RCC 7860 (cell line): ENCODE results near the gene VWA1.
"Not testable (repeated sequence)": the region's sequence is repeated elsewhere in the genome, so short reads cannot be mapped to it uniquely, and the experiment has no call there.

Experiments used
- DNase-seq: peaks from one replicate; pipeline ENCODE4 v3.0.0-alpha.2; 2015; ENCODE audit warnings: low spot score
- FAIRE-seq: peaks from 2 replicates; lab custom pipeline; 2012; peaks lifted over from hg19 to GRCh38; lab: Jason Lieb, UNC

The VWA1 gene

DNA sequence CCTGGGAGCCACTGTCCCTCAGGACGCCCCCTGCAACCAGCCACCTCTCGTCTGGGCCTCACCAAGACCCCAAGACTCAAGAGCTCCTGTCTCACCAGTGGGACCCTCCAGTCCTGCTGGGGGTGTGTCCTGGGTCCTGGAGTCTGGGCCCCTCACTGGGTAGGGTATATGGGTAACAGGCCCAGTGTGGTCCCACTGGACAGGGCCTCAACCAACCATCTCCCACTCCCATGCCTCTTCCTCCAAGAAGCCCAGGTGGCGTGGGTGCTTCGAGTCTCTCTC is 725 bp upstream of the VWA1 start:
- no peak for DNase-seq

DNA sequence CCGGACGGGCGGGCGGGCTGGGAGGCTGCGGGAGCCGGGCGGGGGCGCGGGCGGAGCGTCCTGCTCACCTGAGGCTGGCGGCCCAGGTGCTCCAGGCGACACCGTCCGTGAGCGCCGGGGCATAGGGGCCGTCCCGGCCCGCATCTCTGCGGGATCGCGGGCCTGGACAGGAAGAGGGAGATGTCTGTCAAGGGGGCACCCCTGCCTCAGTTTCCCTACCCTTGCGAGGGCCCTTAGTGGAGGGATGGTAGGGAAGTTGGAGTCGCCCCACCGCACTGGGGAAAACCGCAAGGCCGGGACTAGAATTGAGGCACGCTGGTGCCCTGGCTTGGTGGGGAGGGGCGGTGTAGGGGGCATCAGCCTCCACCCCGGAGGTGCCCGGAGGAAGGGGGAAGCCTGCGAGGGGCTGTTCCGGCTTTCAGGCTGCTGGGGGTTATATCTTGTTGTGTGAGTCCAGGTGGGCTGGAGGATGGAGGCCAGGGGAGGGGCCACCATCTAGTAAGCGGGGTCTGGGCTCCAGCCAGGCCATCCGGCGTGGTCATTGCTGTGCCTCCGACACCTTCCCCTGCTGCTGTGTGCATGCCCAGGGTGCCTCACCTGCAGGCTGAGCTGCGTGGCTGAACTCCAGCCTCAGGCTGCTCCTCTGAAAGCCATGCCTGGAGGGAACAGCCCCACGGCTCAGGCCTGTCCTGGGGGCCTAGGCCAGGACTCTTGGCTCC is 580 bp downstream of the VWA1 start:
- DNase-seq, result no peak
- FAIRE-seq, result no peak

More for the DNA sequence above, 725 bp upstream of the VWA1 start:
- FAIRE-seq, result no peak

DNA sequence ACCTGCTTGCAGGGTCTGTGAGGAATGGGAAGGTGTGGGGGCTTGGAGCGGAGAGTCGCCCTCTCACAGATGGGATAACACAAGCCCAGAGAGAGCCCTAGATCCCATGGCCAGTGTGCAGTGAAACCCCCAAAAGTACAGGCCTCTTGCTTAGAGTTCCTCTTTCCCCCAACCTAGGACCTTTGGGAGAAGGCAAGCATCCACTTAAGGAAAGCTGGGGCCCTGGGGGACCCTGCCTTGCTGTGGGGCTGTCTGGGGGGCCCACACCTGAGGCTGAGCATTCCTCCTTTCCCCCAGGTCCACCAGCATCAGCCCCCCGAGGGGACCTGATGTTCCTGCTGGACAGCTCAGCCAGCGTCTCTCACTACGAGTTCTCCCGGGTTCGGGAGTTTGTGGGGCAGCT is 1.1 kb downstream of the VWA1 start:
- FAIRE-seq, result no peak
- DNase-seq, result no peak

DNA sequence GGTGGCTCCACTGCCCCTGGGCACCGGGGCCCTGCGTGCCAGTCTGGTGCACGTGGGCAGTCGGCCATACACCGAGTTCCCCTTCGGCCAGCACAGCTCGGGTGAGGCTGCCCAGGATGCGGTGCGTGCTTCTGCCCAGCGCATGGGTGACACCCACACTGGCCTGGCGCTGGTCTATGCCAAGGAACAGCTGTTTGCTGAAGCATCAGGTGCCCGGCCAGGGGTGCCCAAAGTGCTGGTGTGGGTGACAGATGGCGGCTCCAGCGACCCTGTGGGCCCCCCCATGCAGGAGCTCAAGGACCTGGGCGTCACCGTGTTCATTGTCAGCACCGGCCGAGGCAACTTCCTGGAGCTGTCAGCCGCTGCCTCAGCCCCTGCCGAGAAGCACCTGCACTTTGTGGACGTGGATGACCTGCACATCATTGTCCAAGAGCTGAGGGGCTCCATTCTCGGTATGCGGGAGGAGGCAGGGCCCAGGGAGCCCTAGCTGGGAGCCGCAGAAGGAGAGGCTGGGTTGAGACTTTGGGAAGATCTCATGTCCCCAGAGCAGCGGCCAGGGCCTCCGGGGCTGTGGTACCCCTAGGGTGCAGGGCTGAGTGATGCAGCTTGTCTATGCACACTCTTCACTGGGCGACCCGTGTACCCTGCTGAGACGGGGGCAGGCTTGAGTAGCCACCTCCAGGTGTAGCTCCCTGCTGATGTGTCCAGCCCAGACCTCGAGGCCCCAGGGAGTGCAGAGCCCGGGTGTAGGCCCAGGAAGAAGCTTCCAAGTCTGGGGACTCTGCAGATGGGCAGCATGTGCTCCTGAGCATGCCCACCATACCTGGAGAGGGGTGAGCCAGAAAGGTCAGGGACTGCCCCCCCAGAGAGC is 1.8 kb downstream of the VWA1 start:
- DNase-seq (no peak), FAIRE-seq (no peak)

DNA sequence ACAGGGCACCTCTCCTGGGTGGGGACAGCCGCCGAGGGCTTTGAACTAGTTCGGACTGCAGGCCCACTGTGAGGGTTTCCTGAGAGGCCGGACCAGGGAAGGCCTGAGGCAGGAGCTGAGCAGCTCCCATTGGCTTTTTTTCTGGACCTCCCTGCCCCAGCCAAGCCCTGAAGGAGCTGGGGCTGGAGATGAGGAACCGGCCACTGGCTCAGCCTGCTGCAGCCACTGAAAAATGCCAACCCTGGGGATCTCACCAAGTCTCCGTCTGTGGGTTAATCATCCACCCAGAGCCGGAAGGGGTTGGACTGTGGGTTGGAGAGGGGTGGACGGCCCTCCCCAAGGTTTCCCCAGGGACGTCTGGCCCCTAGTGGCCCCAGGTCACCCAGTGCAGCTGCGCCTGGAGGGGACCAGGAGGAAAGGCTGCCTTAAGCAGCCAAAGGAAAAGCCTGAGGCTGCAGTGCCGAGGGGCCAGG is 2.5 kb downstream of the VWA1 start:
- DNase-seq (peak; percentile 76), FAIRE-seq (peak; percentile 83)

DNA sequence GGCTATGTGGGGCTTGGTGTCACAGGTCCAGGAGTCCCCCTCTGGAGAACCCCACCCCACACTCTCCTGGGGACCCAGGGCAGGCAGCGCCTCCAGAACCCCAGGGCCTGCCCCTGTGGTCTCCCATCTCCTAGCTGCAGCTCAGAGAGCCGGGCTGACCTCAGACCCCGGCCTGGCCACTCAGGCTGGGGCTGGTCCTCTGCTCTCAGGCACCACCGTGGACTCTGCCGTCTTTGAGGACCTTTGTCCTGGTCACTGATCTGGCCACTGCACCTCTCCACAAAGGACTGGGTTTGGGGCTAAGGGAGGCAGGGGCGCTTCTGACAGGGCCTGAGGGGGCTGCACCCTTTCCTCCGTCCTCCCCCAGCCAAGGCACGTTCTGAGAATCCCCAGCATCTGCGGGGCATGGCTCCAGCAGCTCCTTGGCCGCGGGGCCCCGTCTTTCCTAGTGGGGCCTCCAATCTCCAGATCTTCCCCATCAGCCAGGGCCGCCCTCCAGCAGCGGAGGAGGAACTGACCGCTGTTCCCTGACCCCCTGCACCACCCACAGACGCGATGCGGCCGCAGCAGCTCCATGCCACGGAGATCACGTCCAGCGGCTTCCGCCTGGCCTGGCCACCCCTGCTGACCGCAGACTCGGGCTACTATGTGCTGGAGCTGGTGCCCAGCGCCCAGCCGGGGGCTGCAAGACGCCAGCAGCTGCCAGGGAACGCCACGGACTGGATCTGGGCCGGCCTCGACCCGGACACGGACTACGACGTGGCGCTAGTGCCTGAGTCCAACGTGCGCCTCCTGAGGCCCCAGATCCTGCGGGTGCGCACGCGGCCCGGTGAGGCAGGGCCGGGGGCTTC is 3.3 kb downstream of the VWA1 start:
- DNase-seq (no peak), FAIRE-seq (no peak)

DNA sequence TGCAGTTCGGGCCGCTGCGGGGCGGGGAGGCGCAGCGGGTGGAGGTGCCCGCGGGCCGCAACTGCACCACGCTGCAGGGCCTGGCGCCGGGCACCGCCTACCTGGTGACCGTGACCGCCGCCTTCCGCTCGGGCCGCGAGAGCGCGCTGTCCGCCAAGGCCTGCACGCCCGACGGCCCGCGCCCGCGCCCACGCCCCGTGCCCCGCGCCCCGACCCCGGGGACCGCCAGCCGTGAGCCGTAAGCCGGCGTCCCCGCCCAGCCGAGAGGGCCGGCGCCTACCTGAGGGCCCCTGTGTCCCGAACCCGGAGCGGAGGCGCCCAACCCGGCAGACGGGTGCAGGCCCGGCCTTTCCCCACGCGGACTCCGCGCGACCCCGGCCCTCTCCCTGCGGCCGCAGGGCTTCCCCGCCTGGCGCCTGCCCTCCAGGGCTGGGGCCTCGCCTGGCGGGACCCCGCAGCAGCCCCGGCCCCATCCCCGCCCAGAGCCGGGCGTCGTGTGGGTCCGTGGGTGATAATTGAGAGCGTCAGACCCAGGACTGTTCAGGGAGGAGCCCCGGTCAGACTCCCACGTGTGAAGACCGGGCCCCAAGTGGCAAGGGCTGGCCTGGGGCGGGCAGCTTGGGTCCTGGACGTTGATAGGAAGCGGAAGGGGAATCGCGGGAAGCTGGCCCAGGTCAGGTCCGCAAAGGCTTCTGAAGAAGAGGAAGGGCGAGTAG is 4.2 kb downstream of the VWA1 start:
- FAIRE-seq (no peak), DNase-seq (no peak)

DNA sequence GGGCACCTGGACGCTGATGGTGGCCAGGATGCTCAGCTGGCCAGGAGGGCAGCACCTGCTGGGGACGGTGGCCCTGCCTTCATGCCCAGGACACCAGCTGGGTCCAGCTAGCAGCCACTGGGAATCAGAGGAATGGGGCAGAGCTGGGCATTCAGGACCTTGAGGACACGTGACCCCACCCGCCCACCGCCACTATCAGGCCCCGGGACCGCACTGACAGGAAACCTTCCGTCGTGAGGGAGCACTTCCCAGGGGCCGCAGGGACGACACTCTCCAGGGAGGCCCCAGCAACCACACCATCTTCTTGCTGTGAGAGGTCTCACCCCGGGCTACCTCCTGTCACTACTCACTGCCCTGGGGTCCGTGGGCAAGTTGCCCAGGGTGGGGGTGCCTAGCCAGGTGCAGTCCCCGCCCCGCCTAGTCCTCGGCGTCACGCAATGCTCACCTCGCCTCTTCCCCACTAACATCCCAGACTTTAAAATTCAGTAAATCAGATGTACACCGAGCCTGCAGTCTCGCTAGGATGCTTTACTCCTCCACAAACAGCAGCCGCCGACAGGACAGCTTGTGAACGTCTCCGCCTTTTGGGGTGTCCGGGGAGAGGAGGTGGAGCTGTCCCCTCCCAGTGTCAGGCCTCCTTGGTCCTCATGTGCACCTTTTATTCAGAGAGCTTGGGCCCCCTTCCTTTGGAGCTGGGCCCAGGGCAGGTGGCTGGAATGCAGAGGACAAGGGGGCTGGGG is 4.9 kb downstream of the VWA1 start:
- FAIRE-seq, result no peak
- no peak for DNase-seq

DNA sequence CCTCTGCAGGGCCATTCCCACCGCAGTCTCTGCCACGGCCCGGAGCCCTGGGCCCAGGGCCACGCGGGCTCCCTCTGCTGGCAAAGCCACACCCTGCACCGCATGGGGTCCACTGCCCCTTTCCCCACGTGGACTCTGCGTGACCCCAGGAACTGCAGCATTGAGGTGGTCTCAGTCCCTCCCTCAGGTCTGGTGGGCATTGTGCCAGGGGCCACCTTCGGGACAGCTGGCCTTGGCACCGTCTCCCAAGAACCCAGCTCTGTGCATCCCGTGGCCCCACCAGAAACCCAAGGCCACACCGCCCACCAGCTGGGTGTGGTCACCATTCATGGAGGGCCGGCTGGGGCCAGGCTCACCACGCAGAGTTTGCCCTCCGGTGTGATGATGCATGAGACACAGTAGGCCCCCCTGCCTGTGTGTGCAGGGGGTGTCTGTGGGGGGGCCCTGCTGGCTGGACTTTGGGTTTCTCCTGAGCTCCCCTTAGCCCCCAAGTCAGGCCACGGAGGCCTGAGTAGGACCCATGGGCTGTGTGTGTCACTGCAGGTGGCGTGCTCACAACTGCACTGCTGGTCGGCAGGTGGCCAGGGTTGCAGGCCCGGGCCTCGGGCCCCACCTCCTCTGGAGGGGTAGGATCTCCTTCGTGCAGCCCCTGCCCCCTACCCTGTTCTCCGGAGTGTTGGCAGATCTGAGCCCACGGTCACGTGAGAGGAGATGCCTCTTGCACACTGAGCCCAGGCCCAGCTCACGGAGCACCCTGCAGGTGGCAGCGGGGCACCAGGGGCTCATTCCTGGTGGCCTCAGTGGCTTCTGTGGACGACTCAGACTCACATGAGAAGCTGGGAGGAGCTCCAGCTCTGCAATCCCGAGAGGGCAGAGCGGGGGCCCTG is 5.8 kb downstream of the VWA1 start:
- DNase-seq, result no peak
- FAIRE-seq, result no peak

DNA sequence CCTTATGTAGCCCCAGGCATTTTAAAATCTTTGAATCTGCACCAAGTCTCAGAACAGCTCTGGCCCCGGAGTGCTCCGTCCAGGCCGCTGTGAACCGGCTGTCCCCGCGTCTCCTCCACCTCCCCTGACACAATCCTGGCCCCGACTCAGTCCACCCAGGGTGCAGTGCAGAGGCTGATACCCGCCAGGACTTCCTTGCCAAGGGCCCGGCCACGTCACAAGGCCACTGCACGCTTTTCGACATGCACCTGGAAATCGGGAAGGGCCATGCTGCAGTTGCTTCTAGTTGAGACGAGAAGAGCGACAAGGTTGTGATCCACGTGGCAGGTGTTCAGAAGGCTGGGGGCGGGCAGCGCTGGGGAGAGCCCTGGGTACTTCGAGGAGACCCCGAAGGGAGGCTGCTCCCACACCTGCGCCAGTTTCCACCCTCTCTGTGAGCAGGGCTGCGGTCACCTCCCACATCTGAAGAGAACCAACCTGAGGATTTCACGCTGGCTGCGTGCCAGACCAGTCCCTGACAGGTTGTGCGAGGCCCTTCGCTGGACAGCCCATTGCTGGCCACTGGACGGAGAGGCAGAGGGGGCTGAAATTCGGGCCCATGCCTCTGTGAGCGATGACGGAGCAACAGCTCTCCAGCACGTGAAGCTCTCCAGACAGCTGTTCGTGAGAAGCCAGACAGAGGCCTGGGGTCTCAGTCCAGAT is 6.7 kb downstream of the VWA1 start:
- no peak for DNase-seq

DNA sequence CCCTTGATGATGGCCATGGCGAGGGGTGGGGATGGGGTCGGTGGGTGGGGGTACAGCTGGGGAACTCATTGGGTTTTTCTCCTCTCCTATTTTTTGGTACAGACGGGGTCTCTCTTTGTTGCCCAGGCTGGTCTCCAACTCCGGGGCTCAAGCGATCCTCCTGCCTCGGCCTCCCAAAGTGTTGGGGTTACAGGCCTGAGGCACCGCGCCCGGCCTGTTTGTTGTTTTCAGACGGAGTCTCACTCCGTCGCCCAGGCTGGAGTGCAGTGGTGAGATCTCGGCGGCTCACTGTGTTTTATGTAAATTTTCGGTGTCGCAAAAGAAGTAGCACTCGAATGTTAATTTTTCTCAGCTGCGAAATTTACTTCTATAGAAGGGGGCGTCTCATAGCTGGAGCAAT is 11.1 kb downstream of the VWA1 start:
- not testable (repeated sequence) for DNase-seq, FAIRE-seq

More for the DNA sequence above, 6.7 kb downstream of the VWA1 start:
- no peak for FAIRE-seq

DNA sequence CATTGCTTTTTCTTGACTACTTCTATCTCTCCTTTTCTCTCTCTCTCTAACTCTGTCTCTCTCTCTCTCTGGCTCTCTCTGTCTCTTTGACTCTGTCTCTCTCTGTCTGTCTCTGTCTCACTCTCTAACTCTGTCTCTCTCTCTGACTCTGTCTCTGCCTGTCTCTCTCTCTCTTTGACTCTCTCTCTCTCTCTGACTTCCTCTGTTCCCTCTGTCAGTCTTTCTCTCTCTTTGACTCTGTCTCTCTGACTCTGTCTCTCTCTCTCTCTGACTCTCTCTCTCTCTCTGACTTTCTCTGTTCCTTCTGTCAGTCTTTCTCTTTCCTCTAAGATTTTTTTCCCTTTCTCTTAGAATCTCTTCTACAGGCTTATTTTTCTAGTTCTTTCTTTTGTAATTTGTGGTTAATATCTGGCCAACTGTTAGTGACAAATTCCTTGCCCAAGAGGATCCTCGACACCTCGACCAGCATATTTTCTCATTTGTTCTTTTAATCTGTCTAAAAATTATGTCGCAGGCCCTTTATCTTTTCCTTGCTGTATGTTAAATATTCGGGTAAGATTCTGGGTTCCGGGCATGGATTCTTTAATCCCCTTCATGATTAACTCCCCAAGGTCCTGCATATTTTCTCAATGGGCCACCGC is 13.7 kb downstream of the VWA1 start, which contains the start of gene ATAD3C:
TSS of gene ATAD3C (plus strand) at position 591 of the 641 bp plus-strand sequence. CDS start 995 bp downstream, outside the sequence.
- DNase-seq (no peak), FAIRE-seq (no peak)

DNA sequence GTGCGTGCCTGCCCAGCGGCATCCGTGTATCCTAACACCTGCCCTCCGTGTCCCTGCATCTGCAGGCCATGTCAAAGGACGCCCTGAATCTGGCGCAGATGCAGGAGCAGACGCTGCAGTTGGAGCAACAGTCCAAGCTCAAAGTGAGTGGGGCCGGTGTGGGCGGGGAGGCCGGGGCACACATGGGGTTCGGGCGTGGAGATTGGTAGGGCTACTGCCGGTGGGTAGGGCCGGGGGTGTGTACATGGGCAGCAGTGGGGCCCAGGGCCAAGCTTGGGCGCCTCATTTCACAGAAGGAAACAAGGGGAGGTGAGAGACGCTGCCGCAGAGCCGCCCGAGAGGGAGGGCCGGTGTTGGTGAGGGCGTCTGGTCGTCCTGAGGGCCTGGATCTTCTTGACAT is 15.1 kb downstream of the VWA1 start:
- FAIRE-seq, DNase-seq: not testable (repeated sequence)

DNA sequence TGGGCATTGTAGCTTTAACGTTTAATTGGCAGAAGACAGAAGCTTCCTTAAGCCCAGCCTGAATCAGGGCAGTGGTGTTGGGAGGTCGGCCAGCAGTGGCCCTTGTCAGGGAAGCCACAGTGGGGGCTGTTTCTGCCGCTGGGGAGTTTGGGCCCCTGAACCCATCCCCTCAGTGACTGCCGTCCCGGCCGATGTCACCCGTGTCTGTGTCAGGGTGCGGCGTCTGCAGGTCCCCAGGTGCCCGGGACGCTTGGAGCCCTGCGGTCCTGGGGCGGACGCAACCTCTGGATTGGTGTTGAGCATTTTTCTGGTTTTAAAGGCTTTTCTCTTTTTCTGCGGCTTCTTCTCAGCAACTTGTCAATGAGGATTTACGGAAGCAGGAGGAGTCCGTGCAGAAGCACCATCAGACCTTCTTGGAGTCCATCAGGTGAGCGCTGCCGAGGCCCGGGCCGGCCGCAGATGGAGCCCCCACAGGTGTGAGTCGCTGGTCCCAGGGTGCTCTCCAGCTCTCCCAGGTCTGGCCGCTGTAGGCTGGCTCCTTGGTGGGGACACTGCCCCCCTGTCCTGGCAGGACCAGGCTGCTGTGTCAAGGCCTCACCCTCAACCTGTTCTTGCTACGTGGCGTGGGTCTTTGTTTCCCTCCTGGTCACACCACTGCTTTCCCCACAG is 16.3 kb downstream of the VWA1 start:
- DNase-seq (no peak), FAIRE-seq (no peak)

DNA sequence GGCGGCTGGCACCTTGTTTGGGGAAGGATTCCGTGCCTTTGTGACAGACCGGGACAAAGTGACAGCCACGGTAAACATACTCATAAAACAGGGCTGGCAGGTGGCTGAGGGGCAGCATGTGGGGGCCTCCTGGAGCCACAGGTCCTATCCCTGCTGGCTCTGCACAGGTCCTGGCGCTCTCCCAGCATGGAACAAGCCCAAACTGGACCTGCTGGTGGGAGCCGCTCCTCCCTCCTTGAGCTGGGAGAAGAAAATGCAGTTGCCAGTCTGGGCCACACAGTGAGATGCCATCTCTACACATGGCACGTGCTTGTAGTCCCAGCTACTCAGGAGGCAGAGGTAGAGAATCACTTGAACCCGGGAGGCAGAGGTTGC is 16.9 kb downstream of the VWA1 start:
- not testable (repeated sequence) for FAIRE-seq, DNase-seq

DNA sequence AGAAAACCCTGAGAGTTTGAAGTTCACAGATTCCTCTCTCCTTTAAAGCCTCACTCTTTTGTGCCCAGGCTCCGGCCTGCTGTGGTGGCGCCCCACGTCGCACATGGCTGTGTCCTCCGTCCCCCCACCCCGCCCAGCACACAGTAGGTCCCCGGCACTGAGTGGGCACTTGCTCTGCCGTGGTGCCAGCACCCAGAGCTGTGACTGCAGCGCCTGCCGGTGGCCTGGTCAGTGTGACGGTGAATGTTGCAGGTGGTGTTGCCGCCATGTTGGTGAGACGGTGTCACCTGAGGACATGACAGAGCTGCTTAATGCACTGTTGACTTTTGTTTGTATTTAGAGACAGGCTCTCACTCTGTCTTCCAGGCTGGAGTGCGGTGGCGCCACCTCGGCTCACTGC is 17.4 kb downstream of the VWA1 start:
- DNase-seq (no peak), FAIRE-seq (no peak)
